PFSK-1 (cell line): ENCODE data around the gene PNPLA5.

Experiments used
- POLR2AphosphoS5 ChIP-seq: IDR thresholded peaks from 2 replicates; pipeline ENCODE4 v1.6.1; 2012; ENCODE audit warnings: low read depth, mild to moderate bottlenecking, control low read depth, low read length, moderate library complexity
- REST ChIP-seq, 2 experiments: IDR thresholded peaks; 2 replicates each; pipeline versions ENCODE4 v1.6.1 to v1.8.0; 2011 to 2012; ENCODE audit warnings: low read depth in 2 of 2, low read length in 2 of 2, control low read depth in 1 of 2, inconsistent platforms in 1 of 2, mild to moderate bottlenecking in 1 of 2, moderate library complexity in 1 of 2; ENCODE audit not compliant: insufficient read depth in 1 of 2
- SIN3A ChIP-seq: IDR thresholded peaks from 2 replicates; pipeline ENCODE4 v1.6.1; 2012; ENCODE audit warnings: mild to moderate bottlenecking, low read length, moderate library complexity, borderline replicate concordance; ENCODE audit not compliant: insufficient read depth
- TAF1 ChIP-seq: IDR thresholded peaks from 2 replicates; pipeline ENCODE4 v1.6.1; 2012; ENCODE audit warnings: low read length, control low read depth, borderline replicate concordance; ENCODE audit not compliant: insufficient read depth

DNA sequence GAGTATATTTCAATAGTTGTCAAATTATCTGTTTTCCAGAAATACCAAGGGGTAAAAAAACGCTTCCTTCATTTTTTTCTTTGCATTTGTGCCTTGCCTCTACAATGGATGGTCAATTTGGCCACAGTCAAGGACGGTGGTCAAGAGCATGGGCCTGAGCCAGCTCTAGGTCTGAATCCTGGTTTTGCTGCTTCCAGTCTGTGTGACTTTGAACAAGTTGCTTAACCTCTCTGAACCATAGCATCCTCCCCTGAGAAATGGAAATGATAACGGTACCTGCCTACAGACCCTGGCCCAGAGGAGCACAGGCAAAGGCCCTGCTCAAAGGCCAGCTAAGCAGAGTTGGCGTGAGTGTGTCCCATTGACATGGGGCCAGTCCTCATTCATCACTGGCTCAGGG lies 3.1 kb downstream of the PNPLA5 start:
- no peak for TF ChIP-seq REST (IDR thresholded peaks at IDR 0.05; ENCODE audit: insufficient read depth in 1 of 2, low read depth in 2 of 2, low read length in 2 of 2)
- no peak for TF ChIP-seq TAF1
- no peak for TF ChIP-seq SIN3A
- no peak for TF ChIP-seq POLR2AphosphoS5
